MG63 (cell line): ENCODE data around the gene ZNF850. TPM values are rescaled to one million over a fixed set of nuclear protein-coding genes. Genes with fewer than 3 reads are reported as not detected.
"Not testable (repeated sequence)": the region's sequence is repeated elsewhere in the genome, so short reads cannot be mapped to it uniquely, and the experiment has no call there.

Experiments
- DNase-seq: peaks from one replicate; pipeline ENCODE4 v3.0.0-alpha.2; 2020
- H3K27me3 ChIP-seq: fragments of 250-450 bp; sonication (Bioruptor Pico); 2 replicates; pipeline ENCODE4 v1.5.1; 2020; ENCODE audit warnings: mild to moderate bottlenecking, moderate library complexity
- H3K36me3 ChIP-seq: fragments of 250-450 bp; sonication (Bioruptor Pico); 2 replicates; pipeline ENCODE4 v1.5.1; 2020; ENCODE audit warnings: mild to moderate bottlenecking, moderate library complexity
- H3K4me3 ChIP-seq: fragments of 250-450 bp; sonication (Bioruptor Pico); 2 replicates; pipeline ENCODE4 v1.5.1; 2020; ENCODE audit warnings: mild to moderate bottlenecking, moderate library complexity
- H3K9me3 ChIP-seq: fragments of 250-450 bp; sonication (Bioruptor Pico); 2 replicates; pipeline ENCODE4 v1.5.1; 2020; ENCODE audit warnings: mild to moderate bottlenecking, moderate library complexity
- total RNA-seq: library from RNA; depleted of rRNA; stranded (reverse); fragments of >200 nt; shearing (Covaris generic); gene quantifications from 2 replicates; pipeline ENCODE4 v1.2.3, GENCODE V29; 2014; ENCODE audit warnings: low replicate concordance; rRNA removed

ZNF850 gene
- 0.20 TPM in 2 replicates for total RNA-seq

DNA sequence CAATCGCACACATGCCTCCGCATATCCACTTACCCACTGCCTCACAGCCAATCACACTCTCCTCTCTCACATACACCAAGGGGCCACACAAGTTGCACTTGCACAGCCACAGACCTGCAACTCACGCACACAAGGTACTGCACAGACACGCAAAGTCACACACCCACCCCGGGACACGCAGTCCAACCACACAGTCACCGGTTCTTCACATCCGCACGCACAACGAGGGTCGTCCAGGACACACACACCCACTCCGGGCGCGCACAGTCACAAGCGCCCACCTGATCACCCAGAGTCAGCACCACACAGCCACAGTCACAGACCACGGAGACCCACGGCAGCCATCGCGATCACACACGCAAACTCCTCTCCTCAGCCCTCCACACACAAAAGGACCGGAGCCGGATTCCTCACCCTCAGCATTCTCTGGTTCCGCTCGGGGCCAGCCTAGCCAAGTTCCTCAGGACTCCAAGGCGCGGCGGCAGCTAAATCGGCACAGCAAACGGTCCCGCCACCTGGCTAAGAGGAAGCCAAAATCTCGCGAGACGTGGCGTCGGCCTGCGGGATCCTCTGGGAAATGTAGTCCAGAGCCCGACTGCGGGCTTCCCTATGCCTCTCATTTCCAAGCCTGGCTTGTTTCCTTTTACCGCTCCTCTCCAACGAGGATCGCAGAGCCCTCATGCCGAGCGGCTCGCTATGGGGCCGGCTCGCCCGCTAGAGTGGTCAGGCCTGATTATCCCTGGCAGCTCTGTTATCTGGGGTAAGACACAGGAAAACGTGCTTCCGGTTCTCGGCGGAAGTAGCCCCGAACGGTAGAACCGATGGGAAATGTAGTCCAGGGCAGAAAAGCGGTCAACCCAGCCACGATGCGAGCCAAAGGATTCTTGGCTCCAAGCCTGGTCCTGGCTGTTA is at the start of gene ZNF850:
Gene ZNF850 (minus strand): TSS at position 497 of the 912 bp plus-strand sequence. CDS start 10,201 bp downstream, outside the sequence.
- Histone ChIP-seq H3K36me3 (no peaks in the 10 kb centered on the region), H3K4me3 (peak within 1 kb of the TSS; percentile 54), H3K9me3 (peaks cover 27% of the 10 kb centered on the region), H3K27me3 (no peaks in the 10 kb centered on the region)
- DNase-seq = peak; percentile 73

DNA sequence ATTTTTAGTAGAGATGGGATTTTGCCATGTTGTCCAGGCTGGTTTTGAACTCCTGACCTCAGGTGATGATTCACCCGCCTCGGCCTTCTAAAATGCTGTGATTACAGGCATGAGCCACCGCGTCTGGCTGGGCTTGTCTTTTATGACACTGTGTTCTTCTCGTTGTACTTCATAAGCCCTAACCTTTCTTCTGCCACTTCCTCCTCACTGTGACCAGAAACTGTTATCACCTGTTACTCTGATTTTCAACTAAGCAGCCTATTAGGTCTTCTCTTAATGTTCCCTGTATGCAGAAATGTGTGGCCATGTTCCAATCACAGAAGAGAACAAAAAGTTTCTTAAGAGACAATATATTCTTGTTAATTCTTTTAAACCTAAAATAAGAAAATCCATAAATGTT is 49.2 kb upstream of the ZNF850 start:
- H3K27me3 ChIP-seq = no peaks in the 10 kb centered on the region
- no peaks in the 10 kb centered on the region for H3K36me3 ChIP-seq
- H3K9me3 ChIP-seq = peaks cover 36% of the 10 kb centered on the region
- no peak for DNase-seq
- no peak overlapping the region for H3K4me3 ChIP-seq

DNA sequence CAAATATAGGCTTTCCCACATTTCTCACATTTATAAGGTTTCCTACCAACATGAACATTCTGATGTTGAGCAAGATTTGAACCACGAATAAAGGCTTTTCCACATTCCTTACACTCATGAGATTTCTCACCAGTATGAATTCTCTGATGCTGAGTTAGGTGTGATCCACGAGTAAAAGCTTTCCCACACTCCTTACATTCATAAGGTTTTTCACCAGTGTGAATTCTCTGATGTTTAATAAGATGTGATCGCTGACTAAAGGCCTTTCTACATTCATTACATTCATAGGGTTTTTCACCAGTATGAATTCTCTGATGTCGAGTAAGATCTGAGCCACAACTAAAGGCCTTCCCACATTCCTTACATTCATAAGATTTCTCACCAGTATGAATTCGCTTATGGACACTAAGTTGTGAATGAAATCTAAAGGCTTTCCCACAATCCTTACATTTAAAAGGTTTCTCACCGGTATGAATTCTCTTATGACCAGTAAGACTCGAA is 46.6 kb upstream of the ZNF850 start:
- Histone ChIP-seq H3K4me3 (no peak overlapping the region), H3K27me3 (no peaks in the 10 kb centered on the region), H3K9me3 (peaks cover 32% of the 10 kb centered on the region), H3K36me3 (no peaks in the 10 kb centered on the region)
- no peak for DNase-seq

DNA sequence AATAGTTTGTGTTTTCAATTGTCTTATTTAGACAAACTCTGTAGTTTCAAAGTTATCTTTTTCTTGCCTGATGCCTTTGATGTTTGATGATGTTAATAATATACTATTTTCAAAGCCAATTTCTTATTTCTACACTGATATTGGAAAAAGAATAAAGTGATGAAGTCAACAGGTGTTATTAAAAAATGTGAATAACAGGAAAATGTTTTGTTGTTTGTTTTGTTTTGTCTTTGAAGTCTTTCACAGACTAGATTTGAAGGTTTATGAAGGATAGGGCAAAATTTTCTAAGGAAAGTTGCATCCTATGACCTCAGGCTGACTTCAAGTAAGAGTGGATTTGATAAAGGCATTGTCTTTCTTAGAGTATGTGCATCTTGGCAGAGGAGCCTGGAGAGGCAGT is 34.4 kb upstream of the ZNF850 start:
- Histone ChIP-seq H3K27me3 (no peaks in the 10 kb centered on the region), H3K36me3 (no peaks in the 10 kb centered on the region), H3K9me3 (peaks cover 24% of the 10 kb centered on the region), H3K4me3 (no peak overlapping the region)
- DNase-seq = no peak

DNA sequence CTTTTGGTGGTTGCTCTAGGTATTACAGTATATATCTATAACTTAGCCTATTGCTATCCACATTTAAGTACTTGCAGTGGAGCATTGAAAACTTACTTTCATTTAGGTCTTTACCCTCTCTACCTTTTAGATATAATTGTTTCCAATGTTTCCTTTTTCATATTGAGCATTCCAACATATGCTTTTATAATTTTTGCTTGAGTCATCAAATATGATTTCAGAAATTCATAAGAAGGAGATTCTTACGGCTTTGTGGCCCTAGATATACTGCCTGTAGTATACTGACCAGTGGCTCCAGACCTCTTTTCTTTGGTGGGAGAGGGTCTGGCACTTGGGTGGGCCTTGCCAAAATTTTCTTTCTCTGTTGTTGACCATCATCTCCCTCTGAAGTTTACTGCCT is 32.8 kb upstream of the ZNF850 start:
- no peaks in the 10 kb centered on the region for H3K27me3 ChIP-seq
- peaks cover 11% of the 10 kb centered on the region for H3K9me3 ChIP-seq
- H3K36me3 ChIP-seq = no peaks in the 10 kb centered on the region
- no peak for DNase-seq
- H3K4me3 ChIP-seq = no peak overlapping the region

DNA sequence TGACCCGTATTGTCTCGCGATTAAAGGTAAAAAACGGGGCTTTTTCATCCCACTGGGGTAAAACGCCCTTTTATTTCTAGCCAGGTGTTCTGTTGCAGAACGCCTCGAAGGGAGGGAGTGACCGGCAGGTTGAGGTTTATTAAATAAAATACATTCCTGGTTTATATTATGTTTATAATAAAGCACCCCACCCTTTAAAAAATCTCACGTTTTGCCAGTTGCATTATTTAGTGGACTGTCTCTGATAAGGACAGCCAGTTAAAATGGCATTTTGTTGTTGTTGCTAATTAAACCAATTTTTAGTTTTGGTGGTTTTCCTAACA is 25.1 kb upstream of the ZNF850 start:
- Histone ChIP-seq H3K27me3 (no peaks in the 10 kb centered on the region), H3K36me3 (no peaks in the 10 kb centered on the region), H3K4me3 (peak overlapping the region; percentile 28), H3K9me3 (peaks cover 16% of the 10 kb centered on the region)
- no peak for DNase-seq

DNA sequence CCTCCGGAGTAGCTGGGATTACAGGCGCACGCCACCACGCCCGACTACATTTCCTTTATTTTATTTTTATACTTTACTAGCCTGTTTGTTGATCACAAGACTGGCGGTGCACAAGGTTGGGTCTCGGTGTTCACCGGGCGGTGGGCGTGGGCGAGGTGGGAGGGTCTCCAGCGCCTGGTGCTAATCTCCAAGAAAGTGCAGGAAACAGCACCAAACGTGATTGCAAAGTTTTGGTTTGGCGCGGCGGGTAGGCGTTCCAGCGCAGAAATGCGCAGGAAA is 24.0 kb upstream of the ZNF850 start:
- H3K36me3 ChIP-seq = no peaks in the 10 kb centered on the region
- DNase-seq = no peak
- H3K4me3 ChIP-seq = no peak overlapping the region
- peaks cover 16% of the 10 kb centered on the region for H3K9me3 ChIP-seq
- no peaks in the 10 kb centered on the region for H3K27me3 ChIP-seq

DNA sequence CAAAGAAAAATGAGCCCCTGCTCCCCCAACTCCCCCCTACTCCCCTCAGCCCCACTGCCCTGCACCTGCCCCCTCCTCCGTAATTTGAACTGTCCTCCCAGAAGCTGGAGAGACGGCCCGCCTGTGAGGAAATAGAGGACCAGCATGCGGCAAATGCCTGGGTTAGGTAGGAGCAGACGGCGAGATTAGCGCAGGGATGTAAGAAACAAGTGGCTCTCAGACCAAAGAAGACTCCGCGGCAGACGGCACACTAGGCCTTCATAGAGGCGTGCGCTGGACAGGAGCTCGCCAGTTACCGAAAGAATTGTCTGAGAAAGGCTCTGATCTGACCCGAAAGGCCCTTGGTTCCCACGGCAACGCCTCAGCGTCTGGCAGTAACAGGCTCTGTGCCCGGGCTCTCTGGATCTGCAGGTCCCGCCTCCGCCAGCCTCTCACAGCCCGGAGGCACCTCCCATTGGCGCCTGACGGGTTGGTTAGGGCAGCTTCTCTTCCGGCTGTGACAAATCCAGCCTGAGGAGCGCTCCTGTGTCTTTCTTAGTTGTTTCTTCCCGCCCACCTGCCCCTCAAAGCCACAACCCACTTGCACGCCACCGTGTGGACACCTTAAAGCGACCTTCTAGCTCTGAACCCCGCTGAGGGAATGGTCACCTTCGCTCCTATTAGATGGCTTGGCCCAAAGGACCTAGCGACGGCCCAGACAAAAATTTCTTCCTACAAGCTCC is 19.0 kb upstream of the ZNF850 start:
- not testable (repeated sequence) for H3K9me3 ChIP-seq, H3K4me3 ChIP-seq, H3K27me3 ChIP-seq, H3K36me3 ChIP-seq, DNase-seq

DNA sequence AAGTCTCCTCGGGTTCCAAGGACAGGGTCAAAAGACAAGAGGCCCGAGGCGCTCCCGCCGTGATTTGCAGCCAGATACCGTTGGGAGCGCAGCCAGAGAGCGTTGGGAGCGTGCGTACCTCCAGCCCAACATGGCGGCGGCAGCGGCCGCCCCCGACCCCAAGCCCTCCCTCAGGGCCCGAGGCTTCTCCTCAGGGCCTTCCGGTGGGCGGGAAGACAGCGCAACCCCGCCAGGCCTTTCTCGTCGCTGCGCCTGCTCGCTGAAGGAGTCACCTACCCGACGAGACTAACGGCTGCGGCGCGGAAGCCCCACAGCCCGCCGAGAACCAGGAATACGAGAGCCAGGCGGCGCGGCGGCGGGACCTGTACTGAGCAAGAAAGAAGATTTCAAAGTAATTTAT is 3.2 kb upstream of the ZNF850 start:
- no peaks in the 10 kb centered on the region for H3K27me3 ChIP-seq
- H3K36me3 ChIP-seq = no peaks in the 10 kb centered on the region
- H3K9me3 ChIP-seq = peaks cover 30% of the 10 kb centered on the region
- DNase-seq = no peak
- no peak overlapping the region for H3K4me3 ChIP-seq

DNA sequence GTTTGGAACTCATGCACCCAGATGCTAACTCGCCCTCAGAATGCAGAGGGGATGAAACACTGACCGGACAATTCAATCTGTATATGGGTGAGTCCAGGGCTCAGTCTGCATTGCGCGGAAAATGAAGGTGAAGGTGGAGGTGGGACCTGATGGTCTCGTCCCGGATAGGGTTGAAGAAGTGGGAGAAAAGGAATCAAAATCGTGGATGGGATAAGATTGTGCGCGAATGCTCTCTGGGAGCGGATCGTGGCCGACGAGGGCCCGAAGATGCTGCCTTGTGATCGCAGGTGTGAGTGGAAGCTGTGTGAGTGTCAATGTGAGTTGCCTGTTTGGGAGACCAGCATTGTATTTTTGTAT is 594 bp upstream of the ZNF850 start:
- no peaks in the 10 kb centered on the region for H3K27me3 ChIP-seq

DNA sequence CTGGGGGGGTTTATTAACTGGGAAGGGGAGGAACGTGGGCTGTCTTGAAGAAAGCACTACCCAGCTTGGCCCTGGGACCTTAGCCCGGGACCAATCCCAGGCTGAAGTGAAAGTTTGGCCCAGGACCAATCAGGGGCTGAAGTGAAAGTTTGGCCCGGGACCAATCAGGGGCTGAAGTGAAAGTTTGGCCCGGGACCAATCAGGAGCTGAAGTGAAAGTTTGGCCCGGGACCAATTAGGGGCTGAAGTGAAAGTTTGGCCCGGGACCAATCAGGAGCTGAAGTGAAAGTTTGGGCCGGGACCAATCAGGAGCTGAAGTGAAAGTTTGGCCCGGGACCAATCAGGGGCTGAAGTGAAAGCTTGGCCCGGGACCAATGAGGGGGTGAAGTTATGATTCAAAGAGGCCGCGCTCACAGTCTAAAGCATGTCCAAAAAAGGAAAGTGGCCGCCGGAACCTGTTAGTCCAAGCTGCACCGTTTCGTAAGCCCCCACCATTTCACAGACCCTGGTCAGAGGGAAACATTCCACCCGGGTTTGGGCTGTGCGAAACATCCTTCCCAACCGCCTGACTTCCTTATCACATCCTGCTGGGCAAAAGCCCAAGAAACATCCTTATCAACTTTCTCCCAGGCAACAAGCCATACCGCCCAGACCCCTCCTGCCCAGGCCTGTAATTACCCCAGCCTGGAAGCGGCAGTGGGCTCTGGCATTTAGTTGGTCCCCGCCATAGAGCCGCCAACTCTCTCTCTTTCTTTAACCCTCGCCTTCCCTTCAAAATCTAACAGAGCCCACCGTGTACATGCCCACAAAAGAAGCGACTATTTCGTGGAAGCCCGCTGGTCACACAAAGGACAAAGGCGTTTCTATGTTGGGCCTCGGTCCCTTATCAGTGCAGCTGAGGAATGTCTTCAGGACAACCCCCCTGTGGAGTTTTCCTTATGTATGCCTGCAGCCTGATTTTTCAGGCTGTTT is 1.1 kb downstream of the ZNF850 start:
- H3K36me3 ChIP-seq = no peaks in the 10 kb centered on the region
- H3K4me3 ChIP-seq = peak overlapping the region; percentile 54
- peaks cover 24% of the 10 kb centered on the region for H3K9me3 ChIP-seq
- peak; percentile 23 for DNase-seq
- no peaks in the 10 kb centered on the region for H3K27me3 ChIP-seq

More for the DNA sequence above, 594 bp upstream of the ZNF850 start:
- Histone ChIP-seq H3K36me3 (no peaks in the 10 kb centered on the region), H3K4me3 (peak overlapping the region; percentile 54), H3K9me3 (peaks cover 31% of the 10 kb centered on the region)
- no peak for DNase-seq

DNA sequence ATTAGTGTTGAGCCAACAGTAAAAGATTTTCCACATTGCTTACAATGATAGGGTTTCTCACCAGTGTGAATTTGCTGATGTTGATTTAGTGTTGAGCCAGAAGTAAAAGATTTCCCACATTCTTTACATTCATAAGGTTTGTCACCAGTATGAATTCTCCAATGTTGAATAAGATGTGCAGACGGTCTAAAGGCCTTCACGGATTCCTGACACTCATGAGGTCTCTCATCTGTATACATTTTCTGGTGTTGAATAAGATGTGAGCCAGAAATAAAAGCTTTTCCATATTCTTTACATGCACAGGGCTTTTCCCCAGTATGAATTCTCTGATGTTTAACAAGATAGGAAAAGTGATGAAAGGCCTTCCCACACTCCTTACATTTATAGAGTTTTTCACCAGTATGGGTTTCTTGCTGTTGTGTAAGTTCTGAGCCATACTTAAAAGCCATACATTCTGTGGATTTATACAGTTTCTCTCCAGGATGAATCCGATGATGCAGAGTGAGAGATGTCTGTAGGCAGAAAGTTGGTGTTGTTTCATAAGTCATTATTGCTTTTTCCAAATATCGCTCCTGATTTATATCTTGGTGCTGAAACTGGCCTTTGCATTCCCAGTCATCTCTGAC is 22.4 kb downstream of the ZNF850 start:
- Histone ChIP-seq H3K4me3 (no peak overlapping the region), H3K27me3 (no peaks in the 10 kb centered on the region), H3K9me3 (peaks cover 48% of the 10 kb centered on the region), H3K36me3 (peaks cover 2% of the 10 kb centered on the region)
- no peak for DNase-seq

DNA sequence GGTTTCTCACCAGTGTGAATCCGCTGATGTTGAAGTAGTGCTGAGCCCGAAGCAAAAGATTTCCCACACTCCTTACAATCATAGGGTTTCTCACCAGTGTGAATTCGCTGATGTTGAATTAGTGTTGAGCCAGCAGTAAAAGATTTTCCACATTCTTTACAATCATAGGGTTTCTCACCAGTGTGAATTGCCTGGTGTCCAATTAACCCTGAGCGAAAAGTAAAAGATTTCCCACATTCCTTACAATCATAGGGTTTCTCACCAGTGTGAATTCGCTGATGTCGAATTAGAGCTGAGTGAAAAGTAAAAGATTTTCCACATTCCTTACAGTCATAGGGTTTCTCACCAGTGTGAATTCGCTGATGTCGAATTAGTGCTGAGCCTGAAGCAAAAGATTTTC is 23.0 kb downstream of the ZNF850 start:
- H3K9me3 ChIP-seq = peaks cover 49% of the 10 kb centered on the region
- not testable (repeated sequence) for H3K36me3 ChIP-seq, H3K27me3 ChIP-seq, DNase-seq, H3K4me3 ChIP-seq

DNA sequence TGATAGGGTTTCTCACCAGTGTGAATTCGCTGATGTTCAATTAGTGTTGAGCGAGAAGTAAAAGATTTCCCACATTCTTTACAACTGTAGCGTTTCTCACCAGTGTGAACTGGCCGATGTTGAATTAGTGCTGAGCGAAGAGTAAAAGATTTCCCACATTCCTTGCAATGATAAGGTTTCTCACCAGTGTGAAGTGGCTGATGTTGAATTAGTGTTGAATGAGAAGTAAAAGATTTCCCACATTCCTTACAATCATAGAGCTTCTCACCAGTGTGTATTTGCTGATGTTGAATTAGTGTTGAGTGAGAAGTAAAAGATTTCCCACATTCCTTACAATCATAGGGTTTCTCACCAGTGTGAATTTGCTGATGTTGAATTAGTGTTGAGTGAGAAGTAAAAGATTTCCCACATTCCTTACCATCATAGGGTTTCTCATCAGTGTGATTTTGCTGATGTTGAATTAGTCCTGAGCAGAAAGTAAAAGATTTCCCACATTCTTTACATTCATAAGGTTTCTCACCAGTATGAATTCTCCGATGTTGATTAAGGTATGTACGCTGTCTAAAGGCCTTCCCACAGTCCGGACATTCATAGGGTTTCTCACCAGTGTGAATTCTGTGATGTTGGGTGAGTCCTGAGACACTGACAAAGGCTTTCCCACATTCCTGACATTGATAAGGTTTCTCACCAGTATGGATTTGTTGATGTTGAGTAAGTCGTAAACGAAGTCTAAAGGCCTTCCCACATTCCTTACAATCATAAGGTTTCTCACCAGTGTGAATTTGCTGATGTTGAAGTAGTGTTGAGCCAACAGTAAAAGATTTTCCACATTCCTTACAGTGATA is 24.0 kb downstream of the ZNF850 start:
- no peak for DNase-seq
- peaks cover 52% of the 10 kb centered on the region for H3K9me3 ChIP-seq
- H3K27me3 ChIP-seq = no peaks in the 10 kb centered on the region
- peaks cover 2% of the 10 kb centered on the region for H3K36me3 ChIP-seq
- H3K4me3 ChIP-seq = no peak overlapping the region

DNA sequence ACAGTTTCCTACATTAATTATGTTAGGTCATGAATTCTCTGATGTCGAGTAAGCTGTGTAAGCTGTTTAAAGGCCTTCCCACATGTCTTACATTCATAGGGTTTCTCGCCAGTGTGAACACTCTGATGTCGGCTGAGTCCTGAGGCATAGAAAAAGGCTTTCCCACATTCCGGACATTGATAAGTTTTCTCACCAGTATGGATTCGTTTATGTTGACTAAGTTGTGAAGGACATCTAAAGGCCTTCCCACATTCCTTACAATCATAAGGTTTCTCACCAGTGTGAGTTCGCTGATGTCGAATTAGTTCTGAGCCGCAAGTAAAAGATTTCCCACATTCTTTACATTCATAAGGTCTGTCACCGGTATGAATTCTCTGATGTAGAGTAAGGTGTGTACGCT is 24.9 kb downstream of the ZNF850 start:
- Histone ChIP-seq H3K4me3 (no peak overlapping the region), H3K27me3 (no peaks in the 10 kb centered on the region), H3K9me3 (peaks cover 50% of the 10 kb centered on the region), H3K36me3 (peaks cover 2% of the 10 kb centered on the region)
- no peak for DNase-seq

DNA sequence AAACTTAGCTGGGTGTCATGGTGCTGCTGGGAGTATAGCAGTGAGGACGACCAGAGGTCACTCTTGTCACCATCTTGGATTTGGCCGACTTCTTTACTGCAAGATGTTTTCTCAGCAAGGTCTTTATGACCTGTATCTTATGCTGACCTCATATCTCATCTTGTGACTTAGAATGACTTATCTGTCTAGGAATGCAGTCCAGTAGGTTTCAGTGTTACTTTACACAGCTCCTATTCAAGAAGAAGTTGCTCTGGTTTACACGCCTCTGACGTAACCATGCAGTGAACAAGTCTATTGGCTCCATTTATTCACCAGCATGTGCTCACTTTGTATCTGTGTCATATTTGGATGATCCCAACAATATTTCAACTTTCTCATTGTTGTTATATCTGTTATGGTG is 26.7 kb downstream of the ZNF850 start:
- no peak for DNase-seq
- Histone ChIP-seq H3K4me3 (no peak overlapping the region), H3K36me3 (no peaks in the 10 kb centered on the region; the same call in 1 of the 2 replicates), H3K27me3 (no peaks in the 10 kb centered on the region), H3K9me3 (peaks cover 41% of the 10 kb centered on the region)
